ENCODE measurements around the gene USP11. TPM values are rescaled to one million over a fixed set of nuclear protein-coding genes. Genes with fewer than 3 reads are reported as not detected.

USP11 gene
- total RNA-seq: 25.1 and 42.9 TPM in 2 replicates

GRCh38 chrX:47232803-47233332 lies at the start of gene USP11:
Gene USP11 (plus strand): TSS chrX:47233009. CDS start chrX:47233044, 35 bp downstream.
- DNase-seq (ENCODE audit: low read depth in 2 of 2): peak in 1 of 2 donors; percentile 41

GRCh38 chrX:47184486-47184885 lies 48.3 kb upstream of the USP11 start:
- DNase-seq (ENCODE audit: low read depth in 2 of 2): no peak

GRCh38 chrX:47185241-47185640 lies 47.6 kb upstream of the USP11 start:
- DNase-seq (ENCODE audit: low read depth in 2 of 2): no peak

- no peak for DNase-seq (ENCODE audit: low read depth in 2 of 2)
These were observed 46.6 kb upstream of the USP11 start for GRCh38 chrX:47186096-47186740.

DNA sequence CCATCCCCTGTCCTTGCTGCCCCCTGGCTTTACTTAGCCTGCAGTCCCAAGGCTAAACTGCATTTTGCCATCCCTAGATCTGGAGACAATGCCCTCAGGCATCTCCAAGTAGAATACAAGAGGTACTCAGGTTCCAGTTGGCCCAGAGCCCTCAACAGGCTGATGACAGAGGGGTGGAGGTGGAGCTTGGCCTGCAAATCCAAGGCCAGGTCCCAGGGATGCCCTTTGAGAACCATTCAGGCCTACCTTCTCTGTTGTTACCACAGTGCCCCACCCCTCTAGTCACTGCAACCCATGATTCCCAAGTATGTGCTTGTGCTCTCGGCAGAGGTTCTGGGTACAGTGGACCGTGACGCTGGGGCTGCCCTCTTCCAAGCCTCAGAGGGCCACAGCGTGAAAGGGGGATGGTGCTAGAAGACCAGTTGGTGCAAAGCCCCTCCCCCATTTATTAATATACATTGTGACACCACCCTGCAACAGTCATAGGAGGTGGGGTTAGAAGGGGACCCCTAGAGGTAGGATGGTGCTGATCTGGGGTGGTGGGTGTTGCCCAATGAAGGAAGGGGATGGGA lies 45.6 kb upstream of the USP11 start:
- DNase-seq (ENCODE audit: low read depth in 2 of 2): no peak

DNA sequence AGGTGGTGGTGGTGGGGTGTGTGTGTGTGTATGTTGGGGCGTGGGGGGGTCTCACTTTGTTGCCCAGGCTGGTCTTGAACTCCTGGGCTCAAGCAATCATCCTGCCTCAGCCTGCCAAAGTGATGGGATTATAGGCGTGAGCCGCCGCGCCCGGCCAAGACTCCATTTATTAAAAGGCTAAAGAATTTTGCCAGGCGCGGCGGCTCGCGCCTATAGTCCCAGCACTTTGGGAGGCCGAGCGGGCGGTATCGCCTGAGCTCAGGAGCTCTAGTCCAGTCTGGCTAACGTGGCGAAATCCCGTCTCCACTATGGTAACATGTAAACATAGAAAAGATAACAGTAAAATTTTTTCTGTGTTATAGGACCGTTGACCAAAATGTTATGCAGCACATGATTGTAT lies 42.9 kb upstream of the USP11 start:
- no peak for DNase-seq (ENCODE audit: low read depth in 2 of 2)

DNA sequence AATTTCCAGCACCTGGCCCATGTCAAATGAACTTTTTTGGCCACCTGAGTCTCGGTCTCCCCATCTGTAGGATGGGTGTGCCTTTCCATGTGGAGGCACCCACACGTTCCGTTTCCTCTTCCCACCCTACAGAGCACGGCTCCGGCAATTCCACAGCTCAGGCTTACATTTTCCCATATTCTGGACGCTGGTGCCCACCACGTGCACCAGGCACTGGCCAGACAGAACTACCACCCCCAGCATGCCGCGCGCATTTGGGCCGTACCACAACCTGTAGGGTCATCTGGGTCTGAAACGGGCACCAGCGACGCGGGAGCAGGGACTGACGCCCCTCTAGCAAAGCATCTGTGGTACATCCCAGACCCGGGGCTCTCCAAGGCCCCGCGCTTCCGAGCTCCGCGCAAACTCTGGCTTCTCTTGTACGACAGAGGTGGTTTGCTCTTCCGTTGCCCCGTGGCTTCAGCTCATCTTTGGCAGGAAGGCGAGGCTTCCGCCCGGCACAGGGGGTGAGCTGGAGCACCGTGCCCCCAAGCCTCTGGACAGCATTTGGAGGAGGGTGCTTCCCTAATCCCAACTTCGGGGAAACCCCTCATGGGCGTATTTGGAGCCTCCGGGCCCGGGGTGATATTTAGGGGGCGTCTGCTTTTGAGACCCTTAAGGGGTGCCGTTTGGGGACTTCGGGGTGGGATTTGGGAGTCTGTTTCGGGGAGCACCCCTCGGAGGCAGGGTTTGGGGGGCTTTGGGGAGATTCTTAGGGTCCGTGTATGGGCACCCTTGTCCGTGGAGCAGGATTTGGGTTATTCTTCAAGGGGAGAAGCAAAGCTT lies 42.2 kb upstream of the USP11 start:
- peak; percentile 94 to 95 for DNase-seq (ENCODE audit: low read depth in 2 of 2)

DNA sequence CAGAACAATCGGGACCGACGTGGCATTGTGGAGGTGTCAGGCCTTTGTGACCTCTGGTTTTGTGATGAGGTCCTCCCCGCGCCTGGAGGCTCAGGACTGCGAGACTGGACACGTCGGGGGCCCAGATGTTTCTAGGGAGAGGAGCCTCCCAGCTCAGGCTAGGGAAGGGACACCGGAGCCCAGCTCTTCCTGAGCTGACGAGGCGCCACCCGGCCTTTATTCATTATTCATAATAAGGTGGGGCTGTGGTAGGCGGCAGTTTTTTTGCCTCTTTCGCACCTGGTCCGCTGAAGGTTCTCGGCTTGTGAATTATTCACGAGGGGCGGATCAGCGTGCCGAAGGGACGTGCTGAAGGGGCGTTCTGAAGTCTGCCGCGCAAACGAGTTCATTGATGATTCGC lies 41.5 kb upstream of the USP11 start:
- peak in 1 of 2 donors; percentile 14 for DNase-seq (ENCODE audit: low read depth in 2 of 2)

GRCh38 chrX:47191806-47192401 lies 40.9 kb upstream of the USP11 start:
- no peak for DNase-seq (ENCODE audit: low read depth in 2 of 2)

DNA sequence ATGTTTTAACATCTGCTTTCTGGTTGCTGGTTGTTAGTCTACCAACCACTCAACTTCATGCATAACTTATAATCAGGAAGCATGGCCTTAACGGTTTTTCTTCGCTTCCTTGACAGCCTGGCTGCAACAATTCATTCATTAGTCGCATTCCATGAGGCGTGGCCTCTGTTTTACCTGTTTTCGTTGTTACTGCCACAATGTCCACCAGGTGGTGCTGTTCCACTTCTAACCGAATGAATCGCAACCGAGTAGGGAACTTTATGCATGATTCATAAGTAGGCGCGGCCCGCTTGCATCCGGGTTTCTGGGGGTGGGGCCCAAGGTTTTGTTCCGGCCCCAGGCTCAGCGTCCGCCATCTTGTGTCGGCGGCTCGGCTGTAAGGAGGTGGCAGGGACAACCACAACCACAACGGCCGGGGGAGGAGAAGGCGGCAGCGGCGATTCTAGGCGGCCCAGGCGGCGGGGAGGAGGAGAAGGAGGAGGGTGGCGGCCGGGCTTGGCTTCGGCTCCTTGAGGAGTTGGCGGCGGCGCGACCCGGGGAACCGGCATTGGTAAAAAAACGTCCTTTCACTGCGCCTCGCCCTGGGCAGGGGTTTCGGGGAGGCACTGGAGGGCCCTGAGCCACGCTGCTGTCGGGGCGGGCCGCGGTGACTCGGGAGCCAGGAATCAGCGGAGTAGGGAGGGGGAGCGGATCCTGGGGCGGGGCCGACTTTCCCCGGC lies 39.2 kb upstream of the USP11 start, which contains the start of gene UBA1:
Gene UBA1, plus strand, starts transcription at position 355 of the 719 bp plus-strand sequence. CDS start 4,974 bp downstream, outside the sequence.
- DNase-seq (ENCODE audit: low read depth in 2 of 2): peak; percentile 95 to 98

- DNase-seq (ENCODE audit: low read depth in 2 of 2): peak in 1 of 2 donors; percentile 28
These were observed 38.5 kb upstream of the USP11 start for GRCh38 chrX:47194194-47194787.

DNA sequence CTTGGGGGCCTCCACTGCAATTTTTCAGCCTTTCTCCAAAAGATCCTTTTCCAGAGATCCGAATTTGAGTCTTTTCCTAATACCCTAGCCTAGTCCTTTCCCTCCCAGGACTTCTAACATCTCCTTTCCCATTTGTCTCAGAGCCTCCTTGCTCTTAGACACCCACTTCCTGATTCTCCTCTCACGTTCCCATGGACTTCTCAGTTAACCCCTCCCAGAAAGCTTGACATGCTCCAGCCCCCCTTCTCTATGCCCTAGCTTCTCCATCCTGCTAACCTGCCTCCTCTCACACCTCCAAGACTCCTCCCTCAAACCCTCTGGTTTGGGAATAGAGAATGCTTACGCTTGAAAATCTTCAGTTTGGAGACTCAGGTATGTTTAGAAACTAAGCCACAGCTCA lies 36.7 kb upstream of the USP11 start:
- DNase-seq (ENCODE audit: low read depth in 2 of 2): no peak

DNA sequence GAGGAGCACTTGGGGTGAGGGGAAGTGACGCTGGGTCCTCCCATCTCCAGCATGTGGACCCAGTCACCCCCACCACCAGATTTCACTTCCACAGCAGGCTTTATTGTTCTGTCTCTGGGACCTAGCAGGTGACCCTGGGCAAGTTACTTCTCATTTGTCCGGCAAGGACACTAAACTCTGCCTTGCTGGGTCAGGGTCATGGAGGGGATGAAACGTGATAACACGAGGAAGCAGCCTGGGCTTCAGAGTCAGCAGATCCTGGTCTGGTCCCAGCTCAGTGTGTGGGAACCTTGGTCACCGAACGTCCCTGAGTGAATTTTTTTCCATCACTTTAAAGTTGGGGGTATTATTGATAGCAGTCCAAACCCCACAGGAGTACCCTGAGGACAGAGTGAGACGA lies 35.3 kb upstream of the USP11 start:
- no peak for DNase-seq (ENCODE audit: low read depth in 2 of 2)

- no peak for DNase-seq (ENCODE audit: low read depth in 2 of 2)
These were observed 34.7 kb upstream of the USP11 start for GRCh38 chrX:47198026-47198686.

GRCh38 chrX:47198687-47199080 lies 34.1 kb upstream of the USP11 start:
- no peak for DNase-seq (ENCODE audit: low read depth in 2 of 2)

GRCh38 chrX:47199286-47199685 lies 33.5 kb upstream of the USP11 start:
- DNase-seq (ENCODE audit: low read depth in 2 of 2): no peak

- peak in 1 of 2 donors; percentile 27 for DNase-seq (ENCODE audit: low read depth in 2 of 2)
These were observed 32.2 kb upstream of the USP11 start for GRCh38 chrX:47200385-47201150.

GRCh38 chrX:47201345-47201944 lies 31.4 kb upstream of the USP11 start:
- DNase-seq (ENCODE audit: low read depth in 2 of 2): no peak

DNA sequence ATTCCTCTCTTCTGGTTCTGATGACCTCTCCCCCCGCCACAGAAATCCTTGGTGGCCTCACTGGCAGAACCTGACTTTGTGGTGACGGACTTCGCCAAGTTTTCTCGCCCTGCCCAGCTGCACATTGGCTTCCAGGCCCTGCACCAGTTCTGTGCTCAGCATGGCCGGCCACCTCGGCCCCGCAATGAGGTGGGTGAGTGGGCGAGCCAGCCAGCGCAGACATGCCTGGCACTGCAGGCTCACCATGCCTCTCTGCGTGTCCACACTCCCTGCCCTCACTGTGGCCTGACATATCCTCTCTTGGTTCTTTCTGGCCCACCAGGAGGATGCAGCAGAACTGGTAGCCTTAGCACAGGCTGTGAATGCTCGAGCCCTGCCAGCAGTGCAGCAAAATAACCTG lies 30.5 kb upstream of the USP11 start:
- DNase-seq (ENCODE audit: low read depth in 2 of 2): no peak
